ENCODE data around the gene RALGPS1.

Gene RALGPS1

GRCh38 chr9:127045148-127045547 lies 130.6 kb downstream of the RALGPS1 start:
- H3K4me1 ChIP-seq (ENCODE audit: insufficient read depth, low read length), result no peaks in the 10 kb centered on the region
- H3K9me3 ChIP-seq (ENCODE audit: control insufficient read depth, insufficient read depth, low read length), result no peaks in the 10 kb centered on the region
- no peak overlapping the region for H3K9ac ChIP-seq (ENCODE audit: low read depth, low read length)
- no peaks in the 10 kb centered on the region for H3K36me3 ChIP-seq (ENCODE audit: insufficient read depth, low read length)

- H3K36me3 ChIP-seq (ENCODE audit: insufficient read depth, low read length), result no peaks in the 10 kb centered on the region
- no peak overlapping the region for H3K9ac ChIP-seq (ENCODE audit: low read depth, low read length)
- H3K9me3 ChIP-seq (ENCODE audit: control insufficient read depth, insufficient read depth, low read length), result no peaks in the 10 kb centered on the region
- no peaks in the 10 kb centered on the region for H3K4me1 ChIP-seq (ENCODE audit: insufficient read depth, low read length)
Observed at GRCh38 chr9:127047971-127048370, 133.4 kb downstream of the RALGPS1 start.

- no peaks in the 10 kb centered on the region for H3K36me3 ChIP-seq (ENCODE audit: insufficient read depth, low read length)
- no peak overlapping the region for H3K9ac ChIP-seq (ENCODE audit: low read depth, low read length)
- no peaks in the 10 kb centered on the region for H3K4me1 ChIP-seq (ENCODE audit: insufficient read depth, low read length)
- no peaks in the 10 kb centered on the region for H3K9me3 ChIP-seq (ENCODE audit: control insufficient read depth, insufficient read depth, low read length)
Observed at GRCh38 chr9:127049044-127049443, 134.5 kb downstream of the RALGPS1 start.

GRCh38 chr9:127049581-127049980 lies 135.0 kb downstream of the RALGPS1 start:
- Histone ChIP-seq H3K4me1 (ENCODE audit: insufficient read depth, low read length) (no peaks in the 10 kb centered on the region), H3K9ac (ENCODE audit: low read depth, low read length) (no peak overlapping the region), H3K36me3 (ENCODE audit: insufficient read depth, low read length) (no peaks in the 10 kb centered on the region), H3K9me3 (ENCODE audit: control insufficient read depth, insufficient read depth, low read length) (no peaks in the 10 kb centered on the region)

GRCh38 chr9:127050152-127050551 lies 135.6 kb downstream of the RALGPS1 start:
- Histone ChIP-seq H3K4me1 (ENCODE audit: insufficient read depth, low read length) (no peaks in the 10 kb centered on the region), H3K9me3 (ENCODE audit: control insufficient read depth, insufficient read depth, low read length) (no peaks in the 10 kb centered on the region), H3K9ac (ENCODE audit: low read depth, low read length) (no peak overlapping the region), H3K36me3 (ENCODE audit: insufficient read depth, low read length) (no peaks in the 10 kb centered on the region)

- Histone ChIP-seq H3K9me3 (ENCODE audit: control insufficient read depth, insufficient read depth, low read length) (no peaks in the 10 kb centered on the region), H3K9ac (ENCODE audit: low read depth, low read length) (no peak overlapping the region)
Observed at GRCh38 chr9:127050591-127051001, 136.0 kb downstream of the RALGPS1 start.

GRCh38 chr9:127051881-127052595 lies 137.5 kb downstream of the RALGPS1 start:
- Histone ChIP-seq H3K4me1 (ENCODE audit: insufficient read depth, low read length) (no peaks in the 10 kb centered on the region), H3K9ac (ENCODE audit: low read depth, low read length) (no peak overlapping the region), H3K36me3 (ENCODE audit: insufficient read depth, low read length) (no peaks in the 10 kb centered on the region), H3K9me3 (ENCODE audit: control insufficient read depth, insufficient read depth, low read length) (no peaks in the 10 kb centered on the region)

More at GRCh38 chr9:127050591-127051001, 136.0 kb downstream of the RALGPS1 start:
- Histone ChIP-seq H3K4me1 (ENCODE audit: insufficient read depth, low read length) (no peaks in the 10 kb centered on the region), H3K36me3 (ENCODE audit: insufficient read depth, low read length) (no peaks in the 10 kb centered on the region)

- H3K9ac ChIP-seq (ENCODE audit: low read depth, low read length), result no peak overlapping the region
- no peaks in the 10 kb centered on the region for H3K9me3 ChIP-seq (ENCODE audit: control insufficient read depth, insufficient read depth, low read length)
- H3K36me3 ChIP-seq (ENCODE audit: insufficient read depth, low read length), result no peaks in the 10 kb centered on the region
- H3K4me1 ChIP-seq (ENCODE audit: insufficient read depth, low read length), result no peaks in the 10 kb centered on the region
Observed at GRCh38 chr9:127053057-127053821, 138.7 kb downstream of the RALGPS1 start.

- Histone ChIP-seq H3K4me1 (ENCODE audit: insufficient read depth, low read length) (no peaks in the 10 kb centered on the region), H3K9me3 (ENCODE audit: control insufficient read depth, insufficient read depth, low read length) (no peaks in the 10 kb centered on the region), H3K9ac (ENCODE audit: low read depth, low read length) (no peak overlapping the region), H3K36me3 (ENCODE audit: insufficient read depth, low read length) (no peaks in the 10 kb centered on the region)
Observed at GRCh38 chr9:127053960-127054359, 139.4 kb downstream of the RALGPS1 start.

GRCh38 chr9:127055745-127056402 lies 141.3 kb downstream of the RALGPS1 start:
- no peak overlapping the region for H3K9ac ChIP-seq (ENCODE audit: low read depth, low read length)
- H3K4me1 ChIP-seq (ENCODE audit: insufficient read depth, low read length), result no peaks in the 10 kb centered on the region
- no peaks in the 10 kb centered on the region for H3K9me3 ChIP-seq (ENCODE audit: control insufficient read depth, insufficient read depth, low read length)
- H3K36me3 ChIP-seq (ENCODE audit: insufficient read depth, low read length), result no peaks in the 10 kb centered on the region

- Histone ChIP-seq H3K9me3 (ENCODE audit: control insufficient read depth, insufficient read depth, low read length) (no peaks in the 10 kb centered on the region), H3K4me1 (ENCODE audit: insufficient read depth, low read length) (no peaks in the 10 kb centered on the region), H3K36me3 (ENCODE audit: insufficient read depth, low read length) (no peaks in the 10 kb centered on the region), H3K9ac (ENCODE audit: low read depth, low read length) (no peak overlapping the region)
Observed at GRCh38 chr9:127056446-127056845, 141.9 kb downstream of the RALGPS1 start.

- no peaks in the 10 kb centered on the region for H3K9me3 ChIP-seq (ENCODE audit: control insufficient read depth, insufficient read depth, low read length)
- H3K4me1 ChIP-seq (ENCODE audit: insufficient read depth, low read length), result no peaks in the 10 kb centered on the region
- no peak overlapping the region for H3K9ac ChIP-seq (ENCODE audit: low read depth, low read length)
- H3K36me3 ChIP-seq (ENCODE audit: insufficient read depth, low read length), result no peaks in the 10 kb centered on the region
Observed at GRCh38 chr9:127058011-127058644, 143.5 kb downstream of the RALGPS1 start.

- Histone ChIP-seq H3K36me3 (ENCODE audit: insufficient read depth, low read length) (no peaks in the 10 kb centered on the region), H3K9ac (ENCODE audit: low read depth, low read length) (no peak overlapping the region), H3K4me1 (ENCODE audit: insufficient read depth, low read length) (no peaks in the 10 kb centered on the region), H3K9me3 (ENCODE audit: control insufficient read depth, insufficient read depth, low read length) (no peaks in the 10 kb centered on the region)
Observed at GRCh38 chr9:127058645-127059021, 144.1 kb downstream of the RALGPS1 start.

GRCh38 chr9:127059030-127059429 lies 144.4 kb downstream of the RALGPS1 start:
- Histone ChIP-seq H3K9me3 (ENCODE audit: control insufficient read depth, insufficient read depth, low read length) (no peaks in the 10 kb centered on the region), H3K4me1 (ENCODE audit: insufficient read depth, low read length) (no peaks in the 10 kb centered on the region), H3K9ac (ENCODE audit: low read depth, low read length) (no peak overlapping the region), H3K36me3 (ENCODE audit: insufficient read depth, low read length) (no peaks in the 10 kb centered on the region)
